ENCODE measurements around the gene NADSYN1. TPM values are rescaled to one million over a fixed set of nuclear protein-coding genes. Genes with fewer than 3 reads are reported as not detected.

The NADSYN1 gene
- total and polyA plus RNA-seq, 10 donors, result 68.4 to 137 (median 105) TPM

- no peak overlapping the region for H3K4me3 ChIP-seq
- H3K27ac ChIP-seq, result no peak overlapping the region
- WGBS, 5 donors, result 83 to 94% (median 91%) methylated on average over 5 of the region's 5 CpGs
- H3K36me3 ChIP-seq, result peaks cover 0 to 50% (median 20%) of the 10 kb centered on the region in 6 donors
- H3K27me3 ChIP-seq (replicated peaks in 1 of 7), result no peaks in the 10 kb centered on the region
- TF ChIP-seq POLR2AphosphoS5 (IDR thresholded peaks at IDR 0.05), result no peak
- TF ChIP-seq CTCF (IDR thresholded peaks at IDR 0.05 in 8 of 11, conservative IDR thresholded peaks at IDR 0.05 in 3 of 11), result no peak
- no peak for TF ChIP-seq POLR2A (IDR thresholded peaks at IDR 0.05)
- H3K4me1 ChIP-seq, result no peaks in the 10 kb centered on the region
- peaks cover 0 to 57% (median 53%) of the 10 kb centered on the region in 8 donors for H3K9me3 ChIP-seq
- intact Hi-C loops (cut with DNase I; ENCODE audit: low total_unique reads), result no loop called here
- no peak for DNase-seq
Observed at GRCh38 chr11:71507102-71507501, 54.1 kb downstream of the NADSYN1 start.

- Histone ChIP-seq H3K9me3 (peaks cover 0 to 8% (median 0%) of the 10 kb centered on the region in 8 donors), H3K27ac (no peak overlapping the region), H3K36me3 (no peaks in the 10 kb centered on the region), H3K4me3 (no peak overlapping the region), H3K27me3 (replicated peaks in 1 of 7) (no peaks in the 10 kb centered on the region), H3K4me1 (no peaks in the 10 kb centered on the region)
- TF ChIP-seq POLR2A (IDR thresholded peaks at IDR 0.05), result no peak
- no peak for TF ChIP-seq POLR2AphosphoS5 (IDR thresholded peaks at IDR 0.05)
- no peak for TF ChIP-seq CTCF (IDR thresholded peaks at IDR 0.05 in 8 of 11, conservative IDR thresholded peaks at IDR 0.05 in 3 of 11)
- intact Hi-C loops (cut with DNase I; ENCODE audit: low total_unique reads), result no loop called here
- no peak for DNase-seq
- WGBS, 5 donors, result 90 to 94% (median 93%) methylated on average over 36 to 55 of the region's 55 CpGs
Observed at GRCh38 chr11:71518506-71519471, 65.8 kb downstream of the NADSYN1 start.

GRCh38 chr11:71519546-71519945, 66.5 kb downstream of the NADSYN1 start:
- TF ChIP-seq CTCF (IDR thresholded peaks at IDR 0.05 in 8 of 11, conservative IDR thresholded peaks at IDR 0.05 in 3 of 11) (no peak), POLR2AphosphoS5 (IDR thresholded peaks at IDR 0.05) (no peak), POLR2A (IDR thresholded peaks at IDR 0.05) (no peak)
- 74 to 88% (median 84%) methylated on average over 10 of the region's 10 CpGs for WGBS, 5 donors

More at GRCh38 chr11:71519546-71519945, 66.5 kb downstream of the NADSYN1 start:
- Histone ChIP-seq H3K4me1 (no peaks in the 10 kb centered on the region), H3K4me3 (no peak overlapping the region), H3K27me3 (replicated peaks in 1 of 7) (no peaks in the 10 kb centered on the region), H3K9me3 (peaks cover 0 to 8% (median 0%) of the 10 kb centered on the region in 8 donors), H3K36me3 (no peaks in the 10 kb centered on the region), H3K27ac (no peak overlapping the region)
- DNase-seq, result no peak
- intact Hi-C loops (cut with DNase I; ENCODE audit: low total_unique reads), result no loop called here

Measured in spleen (tissue), 11 donors.